GM21515 (cell line): ENCODE measurements around the gene HDAC9.
A peak's percentile ranks its signal among the peaks of the same experiment; 100 is the strongest.

Source experiments
- ATAC-seq: cut with Tn5 transposase; IDR thresholded peaks from one replicate; pipeline ENCODE4 v1.9.1; 2021; ENCODE audit not compliant: unreplicated experiment

HDAC9 gene

GRCh38 chr7:18521945-18522566, 26.5 kb downstream of the HDAC9 start:
- ATAC-seq: peak; percentile 38

GRCh38 chr7:18524248-18524647, 28.7 kb downstream of the HDAC9 start:
- no peak for ATAC-seq

GRCh38 chr7:18526368-18526878, 30.9 kb downstream of the HDAC9 start:
- ATAC-seq: no peak

- ATAC-seq: no peak
Measured at GRCh38 chr7:18529239-18529638, 33.7 kb downstream of the HDAC9 start.

GRCh38 chr7:18530224-18531179, 35.0 kb downstream of the HDAC9 start:
- ATAC-seq: peak; percentile 67

- ATAC-seq: no peak
Measured at GRCh38 chr7:18531539-18531938, 36.0 kb downstream of the HDAC9 start.

GRCh38 chr7:18532813-18533212, 37.3 kb downstream of the HDAC9 start:
- ATAC-seq: no peak

GRCh38 chr7:18534481-18534880, 38.9 kb downstream of the HDAC9 start:
- ATAC-seq: no peak

GRCh38 chr7:18535810-18536415, 40.4 kb downstream of the HDAC9 start:
- no peak for ATAC-seq

GRCh38 chr7:18536486-18536885, 40.9 kb downstream of the HDAC9 start:
- no peak for ATAC-seq

- peak; percentile 65 for ATAC-seq
Measured at GRCh38 chr7:18538554-18539250, 43.2 kb downstream of the HDAC9 start.

GRCh38 chr7:18540396-18540795, 44.8 kb downstream of the HDAC9 start:
- ATAC-seq: no peak

- no peak for ATAC-seq
Measured at GRCh38 chr7:18541181-18541870, 45.8 kb downstream of the HDAC9 start.

GRCh38 chr7:18541871-18542212, 46.3 kb downstream of the HDAC9 start:
- ATAC-seq: no peak

- ATAC-seq: no peak
Measured at GRCh38 chr7:18546576-18546975, 51.0 kb downstream of the HDAC9 start.

GRCh38 chr7:18547509-18548187, 52.1 kb downstream of the HDAC9 start:
- ATAC-seq: no peak

- ATAC-seq: no peak
Measured at GRCh38 chr7:18548534-18548933, 53.0 kb downstream of the HDAC9 start.

- ATAC-seq: no peak
Measured at GRCh38 chr7:18550574-18550973, 55.0 kb downstream of the HDAC9 start.

GRCh38 chr7:18552316-18552916, 56.9 kb downstream of the HDAC9 start:
- no peak for ATAC-seq
